ENCODE data around the gene MRPL27. TPM values are rescaled to one million over a fixed set of nuclear protein-coding genes. Genes with fewer than 3 reads are reported as not detected.
A peak's percentile ranks its signal among the peaks of the same experiment; 100 is the strongest.

The MRPL27 gene
- total RNA-seq, 2 experiments from 2014 or later = 68.8 to 80.2 TPM

GRCh38 chr17:50361561-50362480 is 11.2 kb downstream of the MRPL27 start:
- H3K27ac ChIP-seq (ENCODE audit: low read depth, low read length, poor library complexity, severe bottlenecking) = peak overlapping the region; percentile 17

GRCh38 chr17:50360486-50361115 is 12.4 kb downstream of the MRPL27 start:
- DNase-seq (ENCODE audit: low spot score) = no peak
- no peak overlapping the region for H3K4me2 ChIP-seq (ENCODE audit: low read length)
- peaks cover 49% of the 10 kb centered on the region for H3K36me3 ChIP-seq (ENCODE audit: insufficient read depth, low read length)
- no peak overlapping the region for H3K4me3 ChIP-seq (ENCODE audit: low read depth, low read length, poor library complexity, severe bottlenecking)
- H3K79me2 ChIP-seq (ENCODE audit: insufficient read depth, low read depth, low read length) = no peaks in the 10 kb centered on the region
- ChIA-PET CTCF (ENCODE audit: unreplicated experiment) (interaction anchor here (0.6 to 2.1 kb wide), 2 partner anchors 30 to 65 kb away, joined by 9 to 13 read pairs; no protein-coding TSS in a partner anchor), POLR2A (interaction anchor here (1.1 to 3.2 kb wide), 3 partner anchors 8 to 14 kb away, joined by 4 to 17 read pairs (median 4); partner anchors contain the start of genes EME1 and MRPL27)
- intact Hi-C loops (cut with micrococcal nuclease; ENCODE audit: unreplicated experiment) = no loop called here
- no peaks in the 10 kb centered on the region for H3K9me3 ChIP-seq (ENCODE audit: low read length)
- peaks cover 4% of the 10 kb centered on the region for H3K4me1 ChIP-seq (ENCODE audit: insufficient read depth, low read length, poor library complexity, severe bottlenecking)
- TSS peak; percentile 75 for BruUV-seq (replicated peaks)
- H3K9me2 ChIP-seq (ENCODE audit: insufficient read depth, low read length) = no peaks in the 10 kb centered on the region
- H3K27ac ChIP-seq (ENCODE audit: low read depth, low read length, poor library complexity, severe bottlenecking) = no peak overlapping the region
- TF ChIP-seq EZH2phosphoT487 (IDR thresholded peaks at IDR 0.05; ENCODE audit: borderline replicate concordance, low read depth, low read length) (no peak), CTCF (conservative IDR thresholded peaks at IDR 0.05; ENCODE audit: low read length) (no peak)
- no peaks in the 10 kb centered on the region for H4K20me1 ChIP-seq (ENCODE audit: insufficient read depth, low read length)
- H2AFZ ChIP-seq (ENCODE audit: low read length) = no peak overlapping the region

More at GRCh38 chr17:50361561-50362480, 11.2 kb downstream of the MRPL27 start:
- H3K79me2 ChIP-seq (ENCODE audit: insufficient read depth, low read depth, low read length) = no peaks in the 10 kb centered on the region
- POLR2A ChIA-PET = interaction anchor here (0.7 to 3.2 kb wide), 5 partner anchors 10 to 446 kb away, joined by 4 to 17 read pairs (median 6); partner anchors contain the start of genes EME1, LRRC59 and MRPL27
- no peaks in the 10 kb centered on the region for H4K20me1 ChIP-seq (ENCODE audit: insufficient read depth, low read length)
- H3K36me3 ChIP-seq (ENCODE audit: insufficient read depth, low read length) = peaks cover 48% of the 10 kb centered on the region
- no TSS peak for BruUV-seq (replicated peaks)
- CTCF ChIA-PET (ENCODE audit: unreplicated experiment) = interaction anchor here (0.6 to 2.1 kb wide), 4 partner anchors 29 to 96 kb away, joined by 3 to 13 read pairs (median 6); no protein-coding TSS in a partner anchor
- TF ChIP-seq EZH2phosphoT487 (IDR thresholded peaks at IDR 0.05; ENCODE audit: borderline replicate concordance, low read depth, low read length) = no peak
- TF ChIP-seq CTCF (conservative IDR thresholded peaks at IDR 0.05; ENCODE audit: low read length) = peak; percentile 87
- no peak overlapping the region for H2AFZ ChIP-seq (ENCODE audit: low read length)
- no peak overlapping the region for H3K4me3 ChIP-seq (ENCODE audit: low read depth, low read length, poor library complexity, severe bottlenecking)
- H3K9me2 ChIP-seq (ENCODE audit: insufficient read depth, low read length) = no peaks in the 10 kb centered on the region
- peak; percentile 77 for DNase-seq (ENCODE audit: low spot score)
- H3K4me2 ChIP-seq (ENCODE audit: low read length) = no peak overlapping the region
- H3K4me1 ChIP-seq (ENCODE audit: insufficient read depth, low read length, poor library complexity, severe bottlenecking) = peaks cover 4% of the 10 kb centered on the region
- intact Hi-C loops (cut with micrococcal nuclease; ENCODE audit: unreplicated experiment) = loop anchor here (1.0 kb wide), 2 partner anchors 65 to 117 kb away; no protein-coding TSS in a partner anchor
- no peaks in the 10 kb centered on the region for H3K9me3 ChIP-seq (ENCODE audit: low read length)

All from OCI-LY7 (cell line).